ENCODE measurements around the gene KDELR3.
A peak's percentile ranks its signal among the peaks of the same experiment; 100 is the strongest.

The KDELR3 gene

GRCh38 chr22:38490915-38491314 is 23.0 kb downstream of the KDELR3 start:
- no peak overlapping the region for H3K4me3 ChIP-seq (replicated peaks; ENCODE audit: low read depth, low read length)
- DNase-seq (ENCODE audit: extremely low read depth, low read depth): peak; percentile 40
- TF ChIP-seq CTCF (IDR thresholded peaks at IDR 0.05; ENCODE audit: low read depth, low read length, missing control alignments): no peak

GRCh38 chr22:38491707-38492348 is 23.9 kb downstream of the KDELR3 start:
- no peak overlapping the region for H3K4me3 ChIP-seq (replicated peaks; ENCODE audit: low read depth, low read length)
- no peak for DNase-seq (ENCODE audit: extremely low read depth, low read depth)
- TF ChIP-seq CTCF (IDR thresholded peaks at IDR 0.05; ENCODE audit: low read depth, low read length, missing control alignments): no peak

- no peak for TF ChIP-seq CTCF (IDR thresholded peaks at IDR 0.05; ENCODE audit: low read depth, low read length, missing control alignments)
- no peak for DNase-seq (ENCODE audit: extremely low read depth, low read depth)
- H3K4me3 ChIP-seq (replicated peaks; ENCODE audit: low read depth, low read length): no peak overlapping the region
Observed at GRCh38 chr22:38494498-38494897, 26.6 kb downstream of the KDELR3 start.

- no peak for TF ChIP-seq CTCF (IDR thresholded peaks at IDR 0.05; ENCODE audit: low read depth, low read length, missing control alignments)
- no peak for DNase-seq (ENCODE audit: extremely low read depth, low read depth)
- H3K4me3 ChIP-seq (replicated peaks; ENCODE audit: low read depth, low read length): no peak overlapping the region
Observed at GRCh38 chr22:38494939-38495338, 27.0 kb downstream of the KDELR3 start.

- TF ChIP-seq CTCF (IDR thresholded peaks at IDR 0.05; ENCODE audit: low read depth, low read length, missing control alignments): no peak
- no peak overlapping the region for H3K4me3 ChIP-seq (replicated peaks; ENCODE audit: low read depth, low read length)
- DNase-seq (ENCODE audit: extremely low read depth, low read depth): no peak
Observed at GRCh38 chr22:38497869-38498268, 30.0 kb downstream of the KDELR3 start.

- no peak overlapping the region for H3K4me3 ChIP-seq (replicated peaks; ENCODE audit: low read depth, low read length)
- no peak for DNase-seq (ENCODE audit: extremely low read depth, low read depth)
- no peak for TF ChIP-seq CTCF (IDR thresholded peaks at IDR 0.05; ENCODE audit: low read depth, low read length, missing control alignments)
Observed at GRCh38 chr22:38501797-38502672, 34.1 kb downstream of the KDELR3 start.

Measured in HFF-Myc (cell line).